HG02943 (cell line): ENCODE data around the gene USH2A.
"Not testable (repeated sequence)": the region's sequence is repeated elsewhere in the genome, so short reads cannot be mapped to it uniquely, and the experiment has no call there.

Experiments used
- ATAC-seq: cut with Tn5 transposase; IDR thresholded peaks from one replicate; pipeline ENCODE4 v1.9.1; 2021; ENCODE audit warnings: mild to moderate bottlenecking, low read depth, moderate library complexity; ENCODE audit not compliant: unreplicated experiment

The USH2A gene

DNA sequence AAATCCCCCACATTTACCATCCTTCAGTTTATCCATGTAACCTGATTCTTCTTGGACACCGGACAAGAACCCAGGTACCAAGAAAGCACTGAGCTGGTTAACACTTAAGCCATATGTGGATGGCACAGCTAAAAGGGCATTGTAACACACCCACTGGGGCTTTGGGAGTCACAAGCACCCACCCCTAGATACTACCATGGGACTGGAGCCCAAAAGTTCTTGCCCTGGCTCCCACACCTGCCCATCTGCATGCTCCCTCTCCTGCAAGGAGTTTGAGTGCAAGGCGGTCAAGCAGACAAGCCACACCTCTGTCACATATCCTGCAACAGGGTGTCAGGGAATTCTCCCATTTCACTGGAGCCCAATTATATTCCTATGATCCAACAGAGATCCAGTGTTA, 270.1 kb downstream of the USH2A start:
- ATAC-seq = no peak

DNA sequence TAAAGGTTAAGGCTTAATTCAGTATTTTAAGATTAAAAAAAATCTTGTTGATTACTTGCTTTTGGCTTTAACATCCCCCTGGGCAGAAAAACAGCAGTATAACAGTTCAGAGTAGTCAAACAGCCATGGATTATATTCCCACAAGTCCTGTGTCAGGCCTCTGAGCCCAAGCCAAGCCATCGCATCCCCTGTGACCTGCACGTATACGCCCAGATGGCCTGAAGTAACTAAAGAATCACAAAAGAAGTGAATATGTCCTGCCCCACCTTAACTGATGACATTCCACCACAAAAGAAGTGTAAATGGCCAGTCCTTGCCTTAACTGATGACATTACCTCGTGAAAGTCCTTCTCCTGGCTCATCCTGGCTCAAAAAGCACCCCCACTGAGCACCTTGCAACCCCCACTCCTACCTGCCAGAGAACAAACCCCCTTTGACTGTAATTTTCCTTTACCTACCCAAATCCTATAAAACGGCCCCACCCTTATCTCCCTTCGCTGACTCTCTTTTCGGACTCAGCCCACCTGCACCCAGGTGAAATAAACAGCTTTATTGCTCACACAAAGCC, 277.7 kb downstream of the USH2A start:
- not testable (repeated sequence) for ATAC-seq

DNA sequence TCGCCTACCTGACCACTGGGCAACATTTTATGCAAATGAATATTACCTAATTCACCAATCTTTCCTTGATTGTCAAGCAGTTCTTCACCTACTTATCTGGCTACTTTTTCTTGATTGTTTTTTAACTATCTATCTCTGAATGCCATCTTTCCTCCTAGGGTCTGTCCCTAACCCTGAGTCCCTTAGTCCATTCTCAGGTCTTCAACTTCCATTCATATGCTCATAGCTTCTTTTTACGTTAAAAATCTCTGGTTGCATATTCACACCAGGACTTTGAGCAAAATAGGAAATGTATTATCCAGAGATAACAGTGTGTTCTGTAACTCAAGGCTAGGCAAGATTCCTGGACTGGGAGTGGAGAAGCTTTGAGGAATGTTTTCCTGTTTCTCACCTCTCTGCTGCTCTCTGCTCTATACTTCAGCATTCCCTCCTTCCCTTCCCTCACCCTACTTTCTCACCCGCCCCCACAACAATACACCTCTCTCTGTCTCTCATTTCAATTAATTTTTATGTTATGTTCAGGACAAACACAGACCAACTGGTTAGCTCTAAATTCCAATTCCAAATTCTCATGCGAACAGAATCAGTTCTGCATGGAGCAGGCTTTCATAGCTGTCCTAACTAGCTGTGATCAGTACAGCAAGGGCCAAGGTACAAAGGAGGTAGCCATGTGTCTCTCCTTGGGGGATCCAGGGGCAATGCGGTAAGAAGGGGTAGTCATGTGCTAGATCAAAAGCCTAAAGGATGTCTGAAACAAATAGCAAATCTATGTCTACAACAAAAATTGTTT, 278.4 kb downstream of the USH2A start:
- ATAC-seq = no peak

DNA sequence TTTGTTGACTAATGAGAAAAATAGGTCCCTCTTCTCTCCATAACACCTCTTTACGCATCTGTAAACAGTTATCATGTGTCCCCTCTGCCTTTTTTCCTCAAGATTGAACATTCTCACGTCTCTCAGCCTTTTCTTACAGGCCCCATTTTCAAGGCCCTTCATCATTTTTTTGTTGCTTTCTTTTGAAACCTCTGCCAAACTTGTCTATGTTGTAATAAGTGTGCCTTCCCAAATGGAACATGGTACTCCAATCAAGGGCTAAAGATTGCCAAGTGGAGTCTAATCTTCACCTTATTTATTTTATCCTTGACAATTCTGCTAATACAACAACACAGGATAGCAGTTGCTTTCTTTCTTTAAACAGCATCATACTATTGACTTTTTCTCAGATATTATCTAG, 280.3 kb downstream of the USH2A start:
- ATAC-seq = no peak

DNA sequence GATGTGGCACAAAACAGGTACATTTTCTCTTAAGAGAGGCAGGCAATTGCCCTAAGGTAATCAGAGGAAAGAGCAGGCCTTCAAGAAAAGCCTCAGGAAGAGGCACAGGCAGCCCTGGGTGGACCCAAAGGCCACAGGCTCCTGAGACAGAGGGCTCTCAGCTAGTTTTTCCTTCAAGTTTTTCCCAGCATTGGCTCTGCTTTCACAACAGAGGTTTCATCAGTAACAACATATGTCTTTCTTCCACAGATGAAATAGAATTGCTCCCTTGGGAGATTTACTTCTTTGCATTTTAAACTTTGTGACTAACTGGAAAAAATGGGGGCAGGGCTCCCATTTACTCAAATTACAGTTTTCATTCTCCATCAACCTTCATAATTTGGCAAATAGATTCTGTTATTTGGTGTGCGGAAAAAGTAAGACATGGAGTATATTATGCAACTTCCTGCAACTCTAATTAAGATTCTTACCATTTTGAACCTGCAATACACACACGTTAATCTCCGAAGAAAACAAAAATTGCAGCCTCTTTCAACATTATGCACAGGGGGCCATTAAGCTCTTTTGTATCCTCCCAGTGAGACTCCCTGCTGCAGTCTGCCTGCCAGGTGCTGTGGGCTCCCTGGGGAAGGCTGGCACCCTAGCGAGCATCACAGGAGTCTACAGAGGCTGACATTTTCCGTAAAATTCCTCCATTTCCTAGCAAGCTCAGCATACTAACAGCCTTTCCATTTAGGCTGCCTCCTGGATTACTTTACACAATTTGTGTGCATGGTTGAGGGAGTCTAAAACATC, 282.3 kb downstream of the USH2A start:
- ATAC-seq = no peak

DNA sequence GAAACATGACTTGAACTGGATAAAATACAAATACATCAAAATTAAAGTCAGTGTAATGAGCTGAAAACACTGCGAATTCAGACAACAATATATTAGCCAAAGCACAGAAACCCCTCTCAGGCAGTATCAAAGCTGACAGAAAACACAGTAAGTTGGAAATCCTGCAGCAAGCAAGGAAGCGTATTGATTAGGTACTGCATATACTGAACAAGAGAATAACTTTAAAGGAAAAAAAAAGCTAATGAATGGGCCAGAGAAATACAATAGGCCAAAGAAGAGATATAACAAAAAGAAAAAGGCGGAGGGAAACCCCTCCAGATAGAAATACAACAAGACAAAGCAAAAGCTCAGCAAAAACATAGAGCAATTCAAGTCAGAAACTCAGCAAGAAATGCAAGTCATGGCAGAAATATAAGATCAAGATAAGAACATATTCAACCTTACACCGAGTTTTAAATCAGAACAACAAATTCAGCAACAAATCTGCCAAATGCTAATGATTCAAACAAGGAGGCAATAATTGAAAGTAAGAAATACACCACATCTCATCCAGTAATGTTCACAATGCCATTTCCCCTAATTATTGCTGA, 299.0 kb downstream of the USH2A start:
- no peak for ATAC-seq

DNA sequence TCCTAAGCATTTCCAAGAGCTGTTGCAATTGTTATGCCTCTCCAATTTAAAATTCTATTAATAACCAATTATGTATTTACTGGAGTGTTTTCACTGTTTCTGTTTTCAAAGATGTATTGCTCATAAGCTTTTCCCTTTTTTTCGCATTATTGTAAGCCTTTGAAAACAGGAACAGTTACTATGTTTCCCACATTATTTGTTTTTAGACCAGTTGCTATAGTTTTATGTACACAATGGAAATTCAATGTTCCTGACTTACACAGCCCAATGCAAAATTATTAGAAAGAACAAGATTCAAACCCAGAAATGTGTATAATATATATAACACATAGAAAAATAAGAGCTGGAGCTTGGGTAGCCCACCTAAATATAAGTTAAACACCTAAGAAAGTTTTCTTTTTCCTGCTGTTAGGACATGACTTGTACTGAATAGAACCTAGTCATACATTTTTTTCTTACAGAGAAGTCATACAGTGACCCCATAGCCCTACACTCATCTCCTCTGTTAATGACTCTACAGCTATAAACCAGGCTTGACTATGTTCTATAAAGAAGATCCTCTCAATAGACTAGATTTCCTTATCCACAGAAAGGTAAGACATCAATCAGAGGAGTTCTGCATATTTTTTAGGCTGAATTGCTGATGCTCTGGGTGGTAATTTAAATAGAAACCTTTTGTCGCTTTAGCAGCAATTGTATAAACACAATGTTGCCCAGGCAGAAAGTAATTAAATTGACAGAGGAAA, 299.6 kb downstream of the USH2A start:
- no peak for ATAC-seq

DNA sequence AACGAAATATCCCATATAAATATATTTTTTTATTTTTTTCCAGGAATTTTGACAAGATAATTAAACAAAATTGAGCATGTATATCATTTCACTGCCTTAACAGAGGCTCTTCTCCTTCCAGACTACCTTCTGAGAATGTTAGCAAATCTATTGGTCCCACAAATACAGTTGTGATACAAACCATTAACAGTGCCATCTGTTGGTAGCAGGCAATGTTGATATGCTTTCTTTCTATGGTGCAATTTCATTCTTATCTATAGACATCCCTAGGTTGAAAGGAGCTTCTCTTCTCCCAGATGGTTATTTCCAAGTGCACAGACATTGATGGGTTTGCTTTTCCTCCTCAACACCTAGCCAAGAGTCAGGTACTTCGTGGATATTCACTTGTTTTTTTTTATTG, 303.6 kb downstream of the USH2A start:
- ATAC-seq = no peak

DNA sequence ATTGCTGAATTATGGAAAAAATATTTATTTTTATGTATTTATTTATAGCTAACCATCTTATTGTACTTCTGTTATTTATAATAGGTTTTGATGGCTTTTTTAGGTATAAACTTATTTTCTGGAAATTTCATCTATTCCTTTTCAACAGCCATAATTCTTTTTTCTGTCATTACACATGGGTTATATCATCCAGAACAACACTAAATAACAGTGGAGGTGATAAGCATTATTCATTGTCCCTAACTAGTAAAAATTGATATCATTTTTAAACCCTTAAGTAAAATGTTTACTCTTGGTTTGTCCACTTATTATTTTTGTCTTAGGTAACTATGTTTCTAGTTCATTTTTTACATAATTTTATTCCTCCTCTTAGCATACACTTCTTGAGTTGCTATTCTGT, 309.1 kb downstream of the USH2A start:
- no peak for ATAC-seq

DNA sequence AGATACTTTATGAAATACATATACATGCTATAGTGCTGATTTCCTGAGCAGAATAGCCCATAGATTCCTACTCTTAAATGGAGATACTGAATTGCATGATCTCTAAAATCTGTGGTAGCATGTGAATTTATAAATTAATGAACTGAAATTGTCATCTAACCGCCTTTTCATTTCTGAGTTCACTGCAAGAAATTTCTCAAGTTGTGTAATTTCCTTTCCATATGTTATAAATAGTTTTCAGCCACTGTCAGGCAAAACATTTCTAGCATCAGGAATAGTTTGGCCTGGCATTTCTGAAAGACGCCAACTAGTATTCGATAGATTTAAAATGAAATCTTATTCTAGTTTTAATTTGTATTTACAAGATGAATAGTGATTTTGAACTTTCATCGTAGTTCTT, 310.1 kb downstream of the USH2A start:
- ATAC-seq = no peak

DNA sequence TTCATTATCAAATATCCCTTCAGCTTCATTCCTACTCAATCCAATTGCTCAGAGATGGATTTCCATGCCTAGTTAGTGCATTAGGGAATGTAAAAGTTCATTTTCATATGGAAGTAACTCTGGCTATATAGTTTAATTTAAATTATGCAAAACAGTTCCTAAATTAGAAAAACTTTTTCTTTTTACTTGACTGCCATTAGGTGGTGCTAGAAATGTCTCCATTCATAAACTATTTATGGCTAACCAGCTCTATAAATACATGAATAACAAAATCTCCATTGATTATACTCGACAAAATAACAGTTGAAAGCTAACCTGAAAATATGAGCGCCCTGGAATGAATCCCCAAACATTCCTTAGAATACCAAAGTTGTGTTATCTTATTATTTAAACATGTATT, 311.4 kb downstream of the USH2A start:
- ATAC-seq = no peak

DNA sequence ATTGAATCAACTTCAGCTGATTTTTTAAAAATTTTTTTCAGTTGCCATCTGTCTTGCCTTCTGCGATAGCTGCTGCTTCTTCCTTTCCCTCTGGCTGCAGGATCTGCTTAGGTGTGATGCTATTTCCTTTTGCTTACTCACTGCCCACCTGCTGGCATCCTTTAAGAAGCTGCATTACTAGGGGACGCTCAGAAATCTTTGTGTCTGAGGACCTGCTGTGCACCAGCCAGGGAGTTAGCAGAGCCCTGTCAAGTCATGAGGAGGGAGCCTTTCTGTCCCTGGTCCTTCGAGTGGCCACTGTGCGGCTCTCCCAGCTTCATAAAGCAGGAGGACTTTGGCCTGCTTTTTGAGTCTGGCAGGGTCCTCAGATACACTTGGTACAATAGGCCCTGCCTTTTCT, 327.8 kb downstream of the USH2A start:
- ATAC-seq = no peak

DNA sequence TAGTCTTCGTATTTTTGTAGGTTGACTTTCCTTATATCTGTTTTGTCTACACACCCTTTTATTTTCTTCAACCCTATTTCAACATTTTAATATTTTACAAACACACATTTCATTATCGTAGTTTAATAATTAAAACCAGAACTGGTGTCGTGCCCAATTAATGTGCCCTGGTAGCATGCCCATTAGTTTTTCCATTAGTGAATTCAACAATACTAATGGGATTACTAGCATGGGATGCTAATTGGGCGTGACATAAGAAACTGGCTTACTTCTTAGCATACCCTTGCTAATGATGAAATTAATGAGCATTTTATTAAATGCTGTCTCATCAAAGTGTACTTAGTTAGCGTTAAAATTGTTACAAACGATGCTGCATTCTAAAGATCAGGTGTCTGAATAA, 332.7 kb downstream of the USH2A start:
- ATAC-seq = no peak

DNA sequence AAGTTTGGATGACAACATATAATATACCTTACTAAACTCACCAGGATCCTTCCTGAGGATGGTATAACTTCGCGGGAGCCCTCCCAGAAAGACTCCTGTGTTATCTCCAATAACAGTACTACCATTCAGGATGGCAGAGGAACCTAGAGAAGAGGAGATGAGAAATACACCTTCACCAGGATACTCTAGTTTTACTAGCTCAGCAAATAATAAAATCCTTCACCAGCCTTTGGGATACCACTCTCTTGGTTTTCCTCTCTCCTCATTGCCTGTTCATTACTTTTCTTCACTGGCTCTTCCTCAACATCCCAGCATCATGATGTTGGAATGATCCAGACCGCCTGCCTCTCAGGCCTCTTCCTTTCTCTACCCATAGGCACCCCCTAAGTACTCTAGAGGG, 336.6 kb downstream of the USH2A start:
- no peak for ATAC-seq

DNA sequence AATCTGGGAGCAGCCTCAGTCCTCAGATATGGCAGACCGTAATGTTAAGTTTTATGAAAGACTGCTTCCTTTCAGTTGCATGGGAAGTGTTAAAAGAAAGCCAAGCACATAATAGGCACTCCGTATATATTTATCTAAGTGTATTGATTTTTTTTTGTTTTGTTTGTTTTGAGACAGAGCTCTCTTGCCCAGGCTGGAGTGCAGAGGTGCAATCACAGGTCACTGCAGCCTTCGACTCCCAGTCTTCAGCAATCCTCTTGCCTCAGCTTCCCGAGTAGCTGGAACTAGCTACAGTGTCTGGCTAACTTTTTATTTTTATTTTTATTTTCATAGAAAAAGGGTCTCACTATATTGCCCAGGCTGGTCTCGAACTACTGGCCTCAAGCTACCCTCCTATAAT, 341.8 kb downstream of the USH2A start:
- ATAC-seq = no peak

DNA sequence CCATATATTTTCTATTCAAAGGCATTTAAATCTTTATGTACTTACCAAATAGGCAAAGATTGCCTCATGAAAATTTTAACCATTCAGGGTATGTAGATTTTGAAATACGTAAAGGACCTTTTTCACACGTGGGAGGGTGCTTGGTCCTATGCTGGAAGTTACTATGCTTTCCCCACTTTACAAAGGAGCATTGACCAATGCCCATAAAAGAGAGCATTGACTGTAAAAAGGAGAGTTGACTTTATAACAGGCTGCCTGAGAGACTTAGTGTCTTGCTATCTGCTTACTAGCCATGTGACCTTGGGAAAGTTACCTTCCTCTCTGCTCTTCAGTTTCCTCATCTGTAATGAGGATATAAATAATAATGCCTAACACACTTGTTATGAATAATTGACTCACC, 346.5 kb downstream of the USH2A start:
- ATAC-seq = no peak

DNA sequence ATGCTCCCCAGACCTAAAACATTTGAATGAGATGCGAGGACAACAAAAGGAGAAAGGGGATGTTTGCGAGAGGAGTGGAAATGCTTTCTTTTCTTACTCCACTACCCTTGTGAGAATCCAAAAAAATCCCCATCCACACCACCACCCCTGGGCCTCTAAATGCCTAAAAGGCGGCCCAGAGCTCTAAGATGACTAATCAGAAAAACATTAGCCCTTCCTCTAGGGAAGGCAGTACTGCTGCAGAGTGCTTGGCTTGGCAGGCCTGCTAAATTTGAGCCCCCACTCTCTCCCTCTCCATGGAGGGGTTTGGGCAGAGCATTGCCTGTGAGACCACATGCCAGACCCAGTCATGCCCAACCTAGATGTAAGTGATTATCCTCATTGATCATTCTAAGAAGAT, 347.9 kb downstream of the USH2A start:
- ATAC-seq = no peak

DNA sequence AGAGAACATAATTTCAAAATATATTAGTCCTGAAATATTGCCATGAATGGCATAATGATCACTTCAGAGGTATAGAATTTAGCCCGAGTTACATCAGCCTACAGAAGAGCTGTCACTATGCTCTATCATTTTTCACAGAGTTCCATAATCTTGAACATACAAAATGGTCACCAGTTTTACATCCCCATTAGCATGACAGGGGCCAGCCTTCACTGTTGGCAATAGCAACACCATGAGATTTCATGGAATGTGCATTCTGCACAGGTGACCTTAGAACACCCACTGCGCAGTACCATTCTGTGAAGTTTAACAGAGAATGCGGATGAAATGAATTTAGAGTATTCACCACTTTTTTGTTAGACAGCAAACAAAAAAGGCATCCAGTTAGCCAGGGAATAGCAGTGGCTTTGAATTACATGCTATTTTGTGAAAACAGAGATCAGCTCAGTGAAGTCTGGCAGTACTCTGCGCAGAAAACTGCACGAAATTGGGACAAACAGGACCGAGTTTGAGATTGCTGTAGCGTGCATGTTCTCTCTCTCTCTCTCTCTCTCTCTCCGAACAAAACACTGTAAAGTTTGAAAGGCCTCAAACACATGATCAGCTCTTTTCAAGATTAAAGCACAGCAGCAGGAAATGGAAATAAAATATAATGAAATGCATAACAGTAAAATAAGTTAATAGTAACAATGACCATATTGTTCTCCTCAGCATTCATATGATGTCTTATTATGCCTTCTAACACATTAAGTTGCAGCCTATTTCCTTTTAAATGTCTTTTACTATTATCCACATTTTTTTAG, 349.3 kb downstream of the USH2A start:
- ATAC-seq = no peak

DNA sequence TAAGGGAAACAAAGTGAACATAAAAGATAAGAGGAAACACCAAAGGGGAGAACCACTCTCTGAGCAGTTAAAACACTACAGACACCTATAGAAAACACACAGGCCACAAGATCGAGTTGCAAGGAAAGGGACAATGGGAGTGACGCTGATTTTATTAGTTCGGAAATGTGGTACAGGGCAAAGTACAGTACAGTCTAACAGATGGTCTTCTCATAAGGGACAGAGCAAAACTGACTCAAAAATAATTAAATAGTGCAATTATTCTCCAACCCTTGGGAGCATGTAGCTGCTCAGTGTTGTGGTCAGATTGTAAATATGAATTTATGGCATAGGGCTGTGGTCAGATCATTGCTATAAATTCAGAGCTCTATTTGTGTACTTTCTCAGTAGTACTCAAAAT, 352.0 kb downstream of the USH2A start:
- no peak for ATAC-seq

DNA sequence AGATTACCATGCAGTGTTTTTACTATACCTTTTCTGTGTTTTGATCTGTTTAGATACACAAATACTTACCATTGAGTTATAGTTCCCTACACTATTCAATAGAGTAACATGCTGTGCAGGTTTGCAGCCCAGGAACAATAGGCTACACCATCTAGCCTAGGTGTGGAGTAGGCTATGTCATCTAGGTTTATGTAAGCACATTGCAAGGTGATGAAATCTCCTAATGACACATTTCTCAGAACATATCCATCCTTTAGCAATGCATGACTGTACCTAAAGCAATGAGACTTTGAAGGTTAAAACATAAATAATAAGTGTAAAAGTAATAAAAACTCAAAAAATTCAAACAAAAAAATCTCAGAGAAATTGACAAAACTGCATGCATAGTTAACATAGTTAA, 358.6 kb downstream of the USH2A start:
- no peak for ATAC-seq
